Measurements from ENCODE around the gene CBR1.

- TF ChIP-seq CTCF (conservative IDR thresholded peaks at IDR 0.05; ENCODE audit: low read length): no peak
- TF ChIP-seq EZH2phosphoT487 (IDR thresholded peaks at IDR 0.05; ENCODE audit: borderline replicate concordance): no peak
Measured at GRCh38 chr21:36099000-36099399, 29.2 kb downstream of the CBR1 start.

All from Loucy (cell line).